ENCODE data around the gene FALEC.

Gene FALEC

GRCh38 chr1:150548324-150548631 is 32.7 kb downstream of the FALEC start:
- DNase-seq, result no peak

GRCh38 chr1:150548632-150549495 is 33.3 kb downstream of the FALEC start, which contains the start of gene ADAMTSL4:
TSS of gene ADAMTSL4 (plus strand) at chr1:150549408. CDS start at chr1:150552289, 2,881 bp downstream.
- DNase-seq, result peak; percentile 15

GRCh38 chr1:150549496-150550221 is 34.1 kb downstream of the FALEC start:
- no peak for DNase-seq

- no peak for DNase-seq
These were observed 34.9 kb downstream of the FALEC start for GRCh38 chr1:150550222-150551050.

- no peak for DNase-seq
These were observed 35.7 kb downstream of the FALEC start for GRCh38 chr1:150551051-150551783.

- DNase-seq, result no peak
These were observed 36.2 kb downstream of the FALEC start for GRCh38 chr1:150551784-150552127.

GRCh38 chr1:150552128-150552910 is 36.8 kb downstream of the FALEC start:
- DNase-seq, result no peak

- no peak for DNase-seq
These were observed 37.3 kb downstream of the FALEC start for GRCh38 chr1:150552911-150553289.

- no peak for DNase-seq
These were observed 38.0 kb downstream of the FALEC start for GRCh38 chr1:150553392-150554085.

- DNase-seq, result no peak
These were observed 38.5 kb downstream of the FALEC start for GRCh38 chr1:150554086-150554452.

- no peak for DNase-seq
These were observed 39.8 kb downstream of the FALEC start for GRCh38 chr1:150555198-150555970.

- DNase-seq, result no peak
These were observed 40.7 kb downstream of the FALEC start for GRCh38 chr1:150555971-150556865.

GRCh38 chr1:150557065-150557600 is 41.6 kb downstream of the FALEC start:
- no peak for DNase-seq

- no peak for DNase-seq
These were observed 42.3 kb downstream of the FALEC start for GRCh38 chr1:150557813-150558212.

GRCh38 chr1:150558303-150558704 is 42.8 kb downstream of the FALEC start:
- DNase-seq, result no peak

GRCh38 chr1:150558761-150559655 is 43.5 kb downstream of the FALEC start:
- DNase-seq, result no peak

GRCh38 chr1:150559656-150560010 is 44.1 kb downstream of the FALEC start:
- DNase-seq, result no peak

GRCh38 chr1:150560011-150560438 is 44.5 kb downstream of the FALEC start:
- DNase-seq, result peak; percentile 72

All from NCI-H748 treated with DMSO at 0.1 percent for 48 hours (cell line).